Hippocampal formation (tissue), 2 donors: ENCODE results near the gene PDIA4.
"Not testable (repeated sequence)": the region's sequence is repeated elsewhere in the genome, so short reads cannot be mapped to it uniquely, and the experiment has no call there.

Experiments used
- DNase-seq, 2 donors: peaks; one replicate each; lab custom pipeline; 2025; lab: John Stamatoyannopoulos, UW

PDIA4 gene

DNA sequence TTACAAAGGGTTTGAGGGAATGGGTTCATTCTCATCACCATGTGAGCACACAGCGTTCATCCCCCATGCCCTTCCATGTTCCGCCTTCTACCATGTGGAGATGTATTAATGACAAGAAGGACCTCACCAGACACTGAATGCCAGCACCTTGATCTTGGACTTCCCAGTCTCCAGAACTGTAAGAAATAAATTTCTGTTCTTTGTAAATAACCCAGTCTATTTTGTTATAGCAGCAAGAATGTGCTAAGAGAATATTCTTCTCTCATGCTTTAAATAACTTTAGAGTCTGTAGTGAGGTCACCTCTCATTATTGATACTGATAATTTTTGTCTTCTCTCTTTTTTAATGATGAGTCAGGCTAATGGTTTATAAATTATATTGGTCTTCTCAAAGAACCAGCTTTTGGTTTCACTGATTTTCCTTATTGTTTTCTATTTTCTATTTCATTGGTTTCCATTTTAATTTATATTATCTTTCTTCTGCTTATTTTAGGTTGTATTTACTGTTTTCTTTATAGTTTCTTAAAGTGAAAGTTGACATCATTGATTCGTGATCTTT, 3.1 kb upstream of the PDIA4 start:
- DNase-seq: no peak

GRCh38 chr7:149030439-149030838, 2.1 kb upstream of the PDIA4 start:
- DNase-seq: not testable (repeated sequence)

- no peak for DNase-seq
Measured at GRCh38 chr7:149027611-149028345, 527 bp downstream of the PDIA4 start.

- DNase-seq: no peak
Measured at GRCh38 chr7:149027055-149027454, 1.2 kb downstream of the PDIA4 start.

GRCh38 chr7:149023662-149024061, 4.6 kb downstream of the PDIA4 start:
- DNase-seq: no peak

- no peak for DNase-seq
Measured at GRCh38 chr7:149022756-149023360, 5.4 kb downstream of the PDIA4 start.

DNA sequence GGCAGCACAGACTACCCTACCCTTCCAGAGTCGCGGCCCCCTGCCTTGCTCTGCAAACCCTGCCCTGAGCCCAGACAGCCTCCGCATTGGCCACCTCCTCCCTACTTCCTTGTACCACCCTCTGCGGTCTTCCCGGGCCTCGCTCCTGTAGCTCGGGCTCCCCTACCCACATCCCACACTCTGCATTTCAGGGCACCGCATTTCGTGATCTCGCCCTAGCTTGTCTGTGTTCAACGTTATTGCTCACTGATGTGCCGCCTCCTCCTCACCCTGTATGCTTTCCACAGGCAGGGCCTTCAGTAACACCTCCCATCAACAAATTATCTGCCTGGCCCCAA, 6.6 kb downstream of the PDIA4 start:
- no peak for DNase-seq

GRCh38 chr7:149020483-149020882, 7.8 kb downstream of the PDIA4 start:
- no peak for DNase-seq

DNA sequence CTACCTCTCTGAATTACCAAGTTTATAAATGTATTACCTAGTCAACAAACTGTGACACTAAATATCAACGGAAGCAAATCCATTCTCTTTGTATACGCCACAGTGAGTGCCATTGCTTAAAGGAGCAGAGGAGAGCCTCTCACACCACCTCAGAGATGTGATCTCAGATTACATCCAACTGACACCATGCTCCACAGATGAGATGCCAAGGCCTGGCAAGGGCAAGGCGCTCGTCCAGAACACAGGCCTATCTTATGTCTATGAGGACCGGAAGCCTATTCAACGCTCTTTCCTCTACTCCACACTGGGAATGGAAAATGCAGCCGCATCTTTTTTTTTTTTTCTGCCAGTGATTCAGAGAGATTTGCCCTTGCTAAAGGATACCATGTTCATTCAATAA, 11.4 kb downstream of the PDIA4 start:
- no peak for DNase-seq

DNA sequence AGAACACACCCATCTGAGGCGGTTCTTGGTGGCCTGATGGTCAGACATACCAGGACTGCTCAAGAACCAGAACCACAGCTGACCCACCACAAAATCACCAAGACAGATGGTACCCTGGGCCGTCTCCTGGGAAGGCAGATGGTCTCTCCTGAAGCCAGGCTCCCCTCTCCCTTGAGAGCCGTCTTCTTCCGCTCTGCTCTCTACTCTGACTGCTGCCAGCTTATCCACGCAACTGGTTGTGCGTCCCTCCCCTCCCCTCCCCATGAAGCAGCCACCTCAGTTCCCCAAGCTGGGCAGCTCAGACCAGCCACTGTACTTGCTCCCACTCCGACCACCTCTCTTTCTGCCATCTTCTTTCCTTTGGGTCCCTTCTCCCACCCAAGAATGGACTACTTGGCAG, 14.0 kb downstream of the PDIA4 start:
- no peak for DNase-seq

DNA sequence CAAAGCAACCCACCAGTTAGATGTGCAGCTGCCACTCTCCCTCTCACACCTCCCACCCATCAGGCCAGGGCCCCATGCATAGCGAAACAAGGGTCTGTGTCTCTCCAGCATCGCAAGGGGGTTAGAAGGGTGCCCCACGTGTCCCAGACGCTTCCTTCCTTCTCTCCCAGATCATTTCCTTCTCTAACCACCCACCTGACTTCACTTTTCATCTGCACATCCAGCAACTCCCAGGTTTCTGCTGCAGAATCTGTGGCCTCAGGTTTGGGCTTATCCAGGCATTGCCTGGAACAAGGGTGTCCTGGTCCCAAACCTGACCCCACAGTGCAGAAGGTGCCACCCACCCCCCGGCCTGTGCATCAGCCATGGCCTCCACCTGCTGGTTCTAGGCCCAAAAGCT, 14.4 kb downstream of the PDIA4 start:
- DNase-seq: no peak

- not testable (repeated sequence) for DNase-seq
Measured at GRCh38 chr7:149012730-149013129, 15.6 kb downstream of the PDIA4 start.

DNA sequence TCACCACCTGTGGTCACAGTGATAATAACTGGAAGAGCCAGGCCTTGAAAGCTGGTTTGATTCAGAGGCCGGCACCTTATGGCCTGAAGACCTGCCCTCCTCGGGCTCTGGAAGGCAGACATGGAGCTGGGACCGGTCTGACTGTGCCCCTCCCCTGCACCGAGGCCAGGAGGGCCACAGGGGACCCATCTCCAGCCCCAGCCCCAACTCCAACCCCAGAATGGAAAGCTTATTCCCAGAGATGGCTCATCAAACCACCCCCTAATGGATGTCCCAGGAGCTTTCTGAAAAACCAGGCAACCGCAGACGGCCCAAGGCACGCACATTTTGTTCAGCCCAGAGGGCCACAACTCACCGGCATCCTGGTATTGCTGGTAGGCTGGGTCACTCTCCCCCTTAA, 16.8 kb downstream of the PDIA4 start:
- no peak for DNase-seq

GRCh38 chr7:149010451-149010850, 17.9 kb downstream of the PDIA4 start:
- DNase-seq: no peak

GRCh38 chr7:149009527-149009926, 18.8 kb downstream of the PDIA4 start:
- DNase-seq: no peak

GRCh38 chr7:149007611-149008010, 20.7 kb downstream of the PDIA4 start:
- no peak for DNase-seq

- no peak for DNase-seq
Measured at GRCh38 chr7:149007146-149007545, 21.2 kb downstream of the PDIA4 start.

DNA sequence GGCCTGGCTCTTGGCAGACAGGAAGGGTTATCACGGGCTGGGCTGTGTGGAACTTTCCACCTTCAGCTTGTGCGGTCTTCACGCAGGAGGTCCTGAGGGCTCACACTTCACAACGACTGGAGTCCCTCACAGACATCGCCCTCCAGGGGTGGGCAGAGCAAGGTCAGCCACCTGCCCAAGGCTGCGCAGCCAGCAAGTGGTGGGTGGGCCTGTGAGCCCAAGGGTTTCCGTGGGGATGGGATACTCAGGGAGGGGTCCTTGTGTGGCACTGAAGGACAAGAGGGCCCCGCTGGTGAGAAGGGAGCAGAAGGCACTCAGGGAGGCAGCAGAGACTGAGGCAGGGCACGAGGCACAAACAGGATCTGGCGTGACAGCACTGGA, 22.0 kb downstream of the PDIA4 start:
- DNase-seq: no peak

GRCh38 chr7:149005427-149006344, 22.6 kb downstream of the PDIA4 start:
- DNase-seq: peak; percentile 13 to 49

DNA sequence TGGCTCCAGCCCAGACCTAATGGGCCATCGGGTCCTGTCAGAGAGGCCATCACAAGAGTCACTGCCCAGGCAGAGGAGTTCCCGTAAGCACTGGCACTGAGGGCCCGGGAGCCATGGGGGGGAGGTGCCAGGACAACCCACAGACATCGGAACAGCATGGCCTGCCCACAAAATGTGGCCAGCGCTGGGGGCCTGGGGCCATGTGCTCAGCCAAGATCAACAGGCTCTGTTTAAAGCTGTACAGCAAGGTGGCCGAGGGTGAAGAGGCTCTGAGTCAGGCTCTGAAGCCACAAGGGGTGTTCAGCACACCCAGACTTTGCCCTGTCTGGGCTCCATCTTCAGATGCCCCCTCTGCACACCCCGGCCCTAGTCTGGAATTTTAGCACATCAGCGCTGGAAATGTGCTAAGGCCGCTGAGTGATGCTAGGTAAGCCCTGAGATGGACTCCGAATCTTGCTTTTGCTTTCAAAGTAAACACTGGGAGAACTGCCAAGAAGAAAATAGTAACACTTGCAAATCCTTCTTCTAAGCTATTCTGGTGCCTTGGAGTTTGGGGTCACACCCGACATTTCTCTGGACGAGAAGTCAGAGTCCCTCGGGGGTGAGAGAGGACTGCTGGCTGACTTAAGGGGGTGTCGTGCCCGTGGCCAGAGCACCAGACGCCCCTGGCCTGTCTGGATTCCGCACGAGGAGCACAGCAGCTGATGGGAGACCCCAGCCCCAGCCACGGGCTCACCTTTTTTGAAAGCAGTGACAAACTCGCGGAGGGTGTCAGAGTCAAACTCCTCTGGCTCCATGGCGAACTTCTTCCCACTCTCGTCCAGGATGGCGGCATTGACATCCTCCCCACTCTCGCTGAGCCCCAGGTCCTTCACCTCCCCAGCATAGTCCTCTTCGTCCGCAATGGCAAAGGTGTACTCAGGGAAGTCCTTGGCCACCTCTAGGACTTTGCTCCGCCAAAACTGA, 23.6 kb downstream of the PDIA4 start:
- DNase-seq: no peak

DNA sequence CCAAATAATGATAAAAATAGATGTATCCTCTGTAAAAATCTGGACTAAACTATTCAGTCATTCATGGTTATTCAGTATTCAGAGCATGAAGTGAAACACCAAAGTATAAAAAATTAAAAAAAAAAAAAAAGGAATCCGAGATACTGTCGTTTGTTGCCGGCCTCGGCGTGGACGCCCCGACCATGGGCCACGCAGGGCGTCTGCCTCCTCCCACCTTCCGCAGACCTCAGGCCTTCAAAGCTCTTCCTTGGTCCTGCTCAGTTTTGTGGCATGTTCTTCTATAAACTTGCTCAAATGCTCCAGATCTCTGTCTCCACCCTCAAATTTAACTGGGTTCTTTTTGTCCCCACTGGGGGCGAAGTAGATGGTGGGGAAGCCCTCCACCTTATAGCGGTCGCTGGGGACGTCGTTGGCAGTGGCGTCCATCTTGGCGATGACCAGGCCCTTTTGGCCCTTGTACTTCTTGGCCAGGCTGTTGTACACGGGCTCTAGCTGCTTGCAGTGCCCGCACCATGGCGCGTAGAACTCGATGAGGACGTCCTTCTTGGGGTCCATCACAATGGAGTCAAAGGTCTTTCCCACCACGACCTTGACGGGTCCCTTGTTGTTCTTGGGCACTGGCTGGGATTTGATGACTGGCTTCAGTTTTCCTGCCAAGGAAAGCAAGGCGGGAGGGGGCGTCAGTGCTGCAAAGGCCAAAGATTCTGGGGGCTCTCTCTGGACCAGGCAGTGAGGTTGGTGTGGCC, 24.6 kb downstream of the PDIA4 start:
- DNase-seq: no peak
